GM21367 (cell line): ENCODE measurements around the gene NRF1.
"Not testable (repeated sequence)": the region's sequence is repeated elsewhere in the genome, so short reads cannot be mapped to it uniquely, and the experiment has no call there.

Experiments
- ATAC-seq: cut with Tn5 transposase; IDR thresholded peaks from one replicate; pipeline ENCODE4 v1.9.1; 2021; ENCODE audit not compliant: unreplicated experiment

NRF1 gene

GRCh38 chr7:129611246-129612111, at the start of gene NRF1:
NRF1 (plus strand) TSS chr7:129611720; CDS start chr7:129657352, 45,632 bp downstream.
- peak; percentile 66 for ATAC-seq

- not testable (repeated sequence) for ATAC-seq
These were observed 45.2 kb upstream of the NRF1 start for GRCh38 chr7:129566323-129566722.

GRCh38 chr7:129567377-129567776, 44.1 kb upstream of the NRF1 start:
- no peak for ATAC-seq

GRCh38 chr7:129568240-129568639, 43.3 kb upstream of the NRF1 start:
- ATAC-seq = no peak

- ATAC-seq = no peak
These were observed 42.2 kb upstream of the NRF1 start for GRCh38 chr7:129569326-129569725.

- no peak for ATAC-seq
These were observed 41.7 kb upstream of the NRF1 start for GRCh38 chr7:129569811-129570215.

GRCh38 chr7:129571201-129571600, 40.3 kb upstream of the NRF1 start:
- no peak for ATAC-seq

- no peak for ATAC-seq
These were observed 39.3 kb upstream of the NRF1 start for GRCh38 chr7:129572205-129572604.

- no peak for ATAC-seq
These were observed 37.0 kb upstream of the NRF1 start for GRCh38 chr7:129574487-129574886.

- ATAC-seq = no peak
These were observed 35.8 kb upstream of the NRF1 start for GRCh38 chr7:129575699-129576098.

- no peak for ATAC-seq
These were observed 35.4 kb upstream of the NRF1 start for GRCh38 chr7:129576138-129576537.

GRCh38 chr7:129578829-129579228, 32.7 kb upstream of the NRF1 start:
- ATAC-seq = no peak

GRCh38 chr7:129586179-129586578, 25.3 kb upstream of the NRF1 start:
- ATAC-seq = not testable (repeated sequence)

GRCh38 chr7:129588268-129588667, 23.3 kb upstream of the NRF1 start:
- ATAC-seq = no peak

- no peak for ATAC-seq
These were observed 19.7 kb upstream of the NRF1 start for GRCh38 chr7:129591868-129592267.

- ATAC-seq = not testable (repeated sequence)
These were observed 15.1 kb upstream of the NRF1 start for GRCh38 chr7:129596386-129596785.

- no peak for ATAC-seq
These were observed 13.8 kb upstream of the NRF1 start for GRCh38 chr7:129597672-129598071.

GRCh38 chr7:129599174-129599573, 12.3 kb upstream of the NRF1 start:
- no peak for ATAC-seq

- ATAC-seq = not testable (repeated sequence)
These were observed 7.9 kb upstream of the NRF1 start for GRCh38 chr7:129603594-129603993.

GRCh38 chr7:129604021-129604420, 7.5 kb upstream of the NRF1 start:
- not testable (repeated sequence) for ATAC-seq

- no peak for ATAC-seq
These were observed 6.6 kb upstream of the NRF1 start for GRCh38 chr7:129604713-129605437.

- no peak for ATAC-seq
These were observed 5.4 kb upstream of the NRF1 start for GRCh38 chr7:129605960-129606614.
